Stomach (tissue), 9 donors: Measurements from ENCODE around the gene TMEM182. TPM values are rescaled to one million over a fixed set of nuclear protein-coding genes. Genes with fewer than 3 reads are reported as not detected.

Experiments used
- DNase-seq, 2 donors: peaks; one replicate each; pipeline versions ENCODE4 v3.0.0 to v3.0.0-alpha.2; 2013 to 2019
- H3K27ac ChIP-seq, 5 donors: fragments of 200-600 bp in 4 of 5; sonication (generic) in 4 of 5; one replicate each; pipeline ENCODE4 v1.5.1; 2013 to 2019; ENCODE audit warnings: mild to moderate bottlenecking in 1 of 5, moderate library complexity in 1 of 5
- H3K27me3 ChIP-seq, 3 donors: fragments of 200-600 bp; sonication (generic); one replicate each; pipeline ENCODE4 v1.5.1; 2017 to 2019; ENCODE audit warnings: mixed run types in 1 of 3
- H3K36me3 ChIP-seq, 4 donors: fragments of 200-600 bp; sonication (generic); 1 replicate in 3 of 4; 2 replicates in 1 of 4; pipeline ENCODE4 v1.5.1; 2016 to 2019
- H3K4me1 ChIP-seq, 4 donors: fragments of 200-600 bp; sonication (generic); one replicate each; pipeline ENCODE4 v1.5.1; 2016 to 2019
- H3K4me3 ChIP-seq, 4 donors: fragments of 200-600 bp; sonication (generic) in 3 of 4; one replicate each; pipeline ENCODE4 v1.5.1; 2016 to 2019; ENCODE audit warnings: mild to moderate bottlenecking in 1 of 4
- H3K9me3 ChIP-seq, 4 donors: fragments of 200-600 bp; sonication (generic); one replicate each; pipeline ENCODE4 v1.5.1; 2016 to 2019
- CTCF ChIP-seq, 7 experiments: fragments of 450-650 bp in 4 of 7; fragments of 200-600 bp in 3 of 7; sonication (generic) in 3 of 7; IDR thresholded peaks; one replicate each; pipeline ENCODE4 v1.5.1; 2016 to 2019; ENCODE audit warnings: antibody characterized with exemption in 7 of 7, control low read depth in 2 of 7, mild to moderate bottlenecking in 1 of 7
- EP300 ChIP-seq: sonication (generic); formaldehyde crosslinking; IDR thresholded peaks from one replicate; pipeline ENCODE4 v1.6.1; 2017; ENCODE audit warnings: antibody characterized with exemption
- POLR2A ChIP-seq, 4 donors: fragments of 450-650 bp; IDR thresholded peaks; one replicate each; pipeline ENCODE4 v1.6.1; 2016; ENCODE audit warnings: antibody characterized with exemption in 4 of 4, control low read depth in 2 of 4, mild to moderate bottlenecking in 1 of 4, moderate library complexity in 1 of 4
- POLR2AphosphoS5 ChIP-seq, 3 donors: sonication (generic); formaldehyde crosslinking; IDR thresholded peaks; one replicate each; pipeline ENCODE4 v1.6.1; 2016; ENCODE audit warnings: antibody characterized with exemption in 3 of 3
- WGBS, 5 donors: extraction: QIAGEN DNeasy Blood & Tissue Kit in 3 of 5; methylation state at CpG; one replicate each; pipeline versions ENCODE4 v1.1.5 to v1.1.7; 2013 to 2018; 5-methylcytosine and 5-hydroxymethylcytosine counted together
- intact Hi-C: fragments of 100-400 bp; cut with DNase I; formaldehyde crosslinking; loops from one replicate; pipeline ENCODE4 v1.15.1; 2023; ENCODE audit warnings: low total_unique reads
- polyA plus RNA-seq, 3 donors: library from polyadenylated mRNA; stranded (reverse); fragments of 200-250 nt; gene quantifications; one replicate each; pipeline ENCODE4 v1.2.3, GENCODE V29; 2013
- total RNA-seq, 5 donors: library from RNA; depleted of rRNA; stranded (reverse); fragments of >200 nt; gene quantifications; one replicate each; pipeline versions ENCODE4 v1.1.0 to v1.2.3, GENCODE V29; 2014 to 2016
- donor health status: healthy with polysubstance abuse.
- donor health status: Bipolar disorder and iron deficiency.
- donor health status: healthy.

The TMEM182 gene
- total and polyA plus RNA-seq, 8 donors, result 1.0 to 5.3 (median 2.6) TPM; not detected in 3

GRCh38 chr2:102844911-102845310, 83.1 kb downstream of the TMEM182 start:
- intact Hi-C loops, result no loop called here
- Histone ChIP-seq H3K27ac (no peak overlapping the region), H3K4me1 (peaks cover 0 to 13% (median 7%) of the 10 kb centered on the region in 4 donors), H3K9me3 (no peaks in the 10 kb centered on the region), H3K27me3 (peaks cover 0 to 8% (median 4%) of the 10 kb centered on the region in 3 donors), H3K4me3 (no peak overlapping the region), H3K36me3 (no peaks in the 10 kb centered on the region)
- no peak for TF ChIP-seq POLR2A (IDR thresholded peaks at IDR 0.05)
- TF ChIP-seq EP300, result no peak
- TF ChIP-seq CTCF (IDR thresholded peaks at IDR 0.05), result no peak
- no peak for TF ChIP-seq POLR2AphosphoS5 (IDR thresholded peaks at IDR 0.05)
- 89 to 95% (median 95%) methylated on average over 3 of the region's 3 CpGs for WGBS, 5 donors
- DNase-seq, result no peak

GRCh38 chr2:102848366-102848839, 86.6 kb downstream of the TMEM182 start:
- TF ChIP-seq POLR2A (IDR thresholded peaks at IDR 0.05) (no peak), POLR2AphosphoS5 (IDR thresholded peaks at IDR 0.05) (no peak), EP300 (no peak), CTCF (IDR thresholded peaks at IDR 0.05) (no peak)
- peak overlapping the region in 2 of 4 donors; percentile 13 to 19 for H3K4me3 ChIP-seq
- intact Hi-C loops, result no loop called here
- 1 to 8% (median 3%) methylated on average over 12 of the region's 12 CpGs for WGBS, 5 donors
- no peak overlapping the region for H3K27ac ChIP-seq
- peak; percentile 66 to 93 for DNase-seq
- H3K4me1 ChIP-seq, result peaks cover 0 to 9% (median 7%) of the 10 kb centered on the region in 4 donors
- H3K36me3 ChIP-seq, result no peaks in the 10 kb centered on the region
- H3K9me3 ChIP-seq, result no peaks in the 10 kb centered on the region
- peaks cover 0 to 8% (median 4%) of the 10 kb centered on the region in 3 donors for H3K27me3 ChIP-seq

- peaks cover 0 to 8% (median 4%) of the 10 kb centered on the region in 3 donors for H3K27me3 ChIP-seq
- TF ChIP-seq POLR2A (IDR thresholded peaks at IDR 0.05) (no peak), CTCF (IDR thresholded peaks at IDR 0.05) (no peak)
- no peak overlapping the region for H3K27ac ChIP-seq
- H3K4me3 ChIP-seq, result no peak overlapping the region
- WGBS, 5 donors, result 79 to 86% (median 83%) methylated on average over 6 of the region's 6 CpGs
- no peaks in the 10 kb centered on the region for H3K36me3 ChIP-seq
- intact Hi-C loops, result no loop called here
- DNase-seq, result no peak
- H3K4me1 ChIP-seq, result peaks cover 0 to 9% (median 7%) of the 10 kb centered on the region in 4 donors
- no peaks in the 10 kb centered on the region for H3K9me3 ChIP-seq
Observed at GRCh38 chr2:102850888-102851287, 89.1 kb downstream of the TMEM182 start.

GRCh38 chr2:102852867-102853266, 91.0 kb downstream of the TMEM182 start:
- Histone ChIP-seq H3K27me3 (peaks cover 0 to 8% (median 4%) of the 10 kb centered on the region in 3 donors), H3K9me3 (peaks cover 0 to 1% (median under 1%) of the 10 kb centered on the region in 4 donors), H3K36me3 (no peaks in the 10 kb centered on the region), H3K4me1 (peaks cover 0 to 9% (median 7%) of the 10 kb centered on the region in 4 donors), H3K27ac (no peak overlapping the region), H3K4me3 (no peak overlapping the region)
- WGBS, 5 donors, result 82 to 92% (median 89%) methylated on average over 3 of the region's 3 CpGs
- intact Hi-C loops, result no loop called here
- TF ChIP-seq CTCF (IDR thresholded peaks at IDR 0.05), result no peak
- no peak for TF ChIP-seq EP300
- no peak for TF ChIP-seq POLR2A (IDR thresholded peaks at IDR 0.05)
- no peak for TF ChIP-seq POLR2AphosphoS5 (IDR thresholded peaks at IDR 0.05)
- no peak for DNase-seq

Other genes with a start within 250 kb of the TMEM182 start
- gene SLC9A2, start 142.5 kb upstream of the TMEM182 start, total RNA-seq, result 10 to 100 TPM in 4 of 5 donors, 1 to 10 TPM in 1; 5.3 to 79.9 (median 56.7) TPM
- gene SLC9A2, start 142.5 kb upstream of the TMEM182 start, polyA plus RNA-seq, result 1 to 10 TPM; 2.4 to 5.4 (median 2.6) TPM